ENCODE measurements around the gene SLC12A7. TPM values are rescaled to one million over a fixed set of nuclear protein-coding genes. Genes with fewer than 3 reads are reported as not detected.

SLC12A7 gene
- total and polyA plus RNA-seq, 2 of the 13 experiments (the other 11 are each of a cell fraction or from before 2014, with no cell fraction given) = 14.0 to 18.5 TPM

- TF ChIP-seq DBP (CRISPR knock-in tag; IDR thresholded peaks at IDR 0.05; ENCODE audit: not compliant biosample characterization) = no peak
- 0 out of 2 replicates have a peak, but pooled peaks have one; percentile 44 for TF ChIP-seq ZNF574 (CRISPR knock-in tag; IDR thresholded peaks at IDR 0.05)
- TF ChIP-seq HIC2 (CRISPR knock-in tag; IDR thresholded peaks at IDR 0.05; ENCODE audit: low read depth) = peak; percentile 41; the same call in 1 of the 2 replicates
- peak; percentile 76; the same call in 1 of the 2 replicates for TF ChIP-seq ZFP91 (CRISPR knock-in tag; IDR thresholded peaks at IDR 0.05; ENCODE audit: borderline replicate concordance)
- no peak for TF ChIP-seq FOXM1 (CRISPR knock-in tag; IDR thresholded peaks at IDR 0.05)
These were observed 4.5 kb downstream of the SLC12A7 start (continued) for GRCh38 chr5:1107167-1108022.
